ENCODE data around the gene SERP1.

DNA sequence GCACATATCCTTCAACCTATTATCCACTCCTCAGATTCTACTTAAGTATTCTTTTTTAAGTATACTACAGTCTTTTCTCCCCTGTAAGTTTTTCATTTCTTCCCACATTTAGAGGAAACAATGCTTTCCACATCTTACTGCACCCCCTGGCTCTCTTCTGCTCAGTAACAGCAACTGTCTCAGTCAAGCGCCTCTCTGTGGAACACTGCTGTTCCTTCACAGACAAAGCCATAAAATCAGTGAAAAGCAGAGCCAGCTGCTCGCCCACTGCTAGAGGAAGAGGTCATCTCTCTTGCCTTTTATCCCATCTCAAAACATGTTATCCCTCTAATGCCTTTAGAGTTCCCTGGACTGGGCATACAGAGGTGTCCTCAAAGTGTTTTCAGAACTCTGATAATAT lies 24.8 kb downstream of the SERP1 start:
- TF ChIP-seq, protein P1, sequence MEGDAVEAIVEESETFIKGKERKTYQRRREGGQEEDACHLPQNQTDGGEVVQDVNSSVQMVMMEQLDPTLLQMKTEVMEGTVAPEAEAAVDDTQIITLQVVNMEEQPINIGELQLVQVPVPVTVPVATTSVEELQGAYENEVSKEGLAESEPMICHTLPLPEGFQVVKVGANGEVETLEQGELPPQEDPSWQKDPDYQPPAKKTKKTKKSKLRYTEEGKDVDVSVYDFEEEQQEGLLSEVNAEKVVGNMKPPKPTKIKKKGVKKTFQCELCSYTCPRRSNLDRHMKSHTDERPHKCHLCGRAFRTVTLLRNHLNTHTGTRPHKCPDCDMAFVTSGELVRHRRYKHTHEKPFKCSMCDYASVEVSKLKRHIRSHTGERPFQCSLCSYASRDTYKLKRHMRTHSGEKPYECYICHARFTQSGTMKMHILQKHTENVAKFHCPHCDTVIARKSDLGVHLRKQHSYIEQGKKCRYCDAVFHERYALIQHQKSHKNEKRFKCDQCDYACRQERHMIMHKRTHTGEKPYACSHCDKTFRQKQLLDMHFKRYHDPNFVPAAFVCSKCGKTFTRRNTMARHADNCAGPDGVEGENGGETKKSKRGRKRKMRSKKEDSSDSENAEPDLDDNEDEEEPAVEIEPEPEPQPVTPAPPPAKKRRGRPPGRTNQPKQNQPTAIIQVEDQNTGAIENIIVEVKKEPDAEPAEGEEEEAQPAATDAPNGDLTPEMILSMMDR (IDR thresholded peaks at IDR 0.05) = no peak
- no peak for TF ChIP-seq RAD21 (IDR thresholded peaks at IDR 0.05; ENCODE audit: low read length)
- TF ChIP-seq SMC3 (IDR thresholded peaks at IDR 0.05; ENCODE audit: low read depth, low read length) = no peak
- TF ChIP-seq EP300 (IDR thresholded peaks at IDR 0.05; ENCODE audit: borderline replicate concordance in 1 of 2, low read depth in 1 of 2, low read length in 1 of 2) = no peak
- TF ChIP-seq GABPA (IDR thresholded peaks at IDR 0.05; ENCODE audit: low read depth) = no peak
